Measurements from ENCODE around the gene GTSE1.

The GTSE1 gene

DNA sequence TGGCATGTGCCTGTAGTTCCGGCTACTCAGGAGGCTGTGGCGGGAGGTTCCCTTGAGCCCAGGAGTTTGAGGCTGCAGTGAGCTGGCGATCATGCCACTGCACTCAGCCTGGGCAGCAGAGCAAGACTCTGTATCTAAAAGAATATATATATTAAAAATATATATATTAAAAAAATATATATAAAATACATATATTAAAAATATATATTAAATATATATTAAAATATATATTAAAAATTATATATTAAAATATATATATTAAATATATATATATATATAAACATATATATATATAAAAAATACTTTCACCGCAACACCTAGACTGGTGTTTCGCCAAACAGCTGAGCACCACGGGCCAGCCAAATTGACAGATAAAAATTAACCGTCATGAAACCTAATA, 20.1 kb upstream of the GTSE1 start:
- TF ChIP-seq POLR2AphosphoS5 (IDR thresholded peaks at IDR 0.05; ENCODE audit: low read depth, low read length), result no peak
- TF ChIP-seq SIN3A (IDR thresholded peaks at IDR 0.05; ENCODE audit: borderline replicate concordance, insufficient read depth, low read length), result no peak
- no peak for TF ChIP-seq REST (IDR thresholded peaks at IDR 0.05; ENCODE audit: insufficient read depth in 1 of 2, low read depth in 2 of 2, low read length in 2 of 2)
- no peak for TF ChIP-seq FOXP2 (optimal IDR thresholded peaks at IDR 0.05; ENCODE audit: borderline replicate concordance, extremely low read depth, extremely low read length, insufficient read depth)
- no peak for TF ChIP-seq TAF1 (IDR thresholded peaks at IDR 0.05; ENCODE audit: borderline replicate concordance, insufficient read depth, low read length)

GRCh38 chr22:46278656-46279645, 17.7 kb upstream of the GTSE1 start:
- TF ChIP-seq REST (IDR thresholded peaks at IDR 0.05; ENCODE audit: insufficient read depth in 1 of 2, low read depth in 2 of 2, low read length in 2 of 2), result no peak
- TF ChIP-seq TAF1 (IDR thresholded peaks at IDR 0.05; ENCODE audit: borderline replicate concordance, insufficient read depth, low read length), result no peak
- TF ChIP-seq SIN3A (IDR thresholded peaks at IDR 0.05; ENCODE audit: borderline replicate concordance, insufficient read depth, low read length), result no peak
- no peak for TF ChIP-seq POLR2AphosphoS5 (IDR thresholded peaks at IDR 0.05; ENCODE audit: low read depth, low read length)
- no peak for TF ChIP-seq FOXP2 (optimal IDR thresholded peaks at IDR 0.05; ENCODE audit: borderline replicate concordance, extremely low read depth, extremely low read length, insufficient read depth)

- TF ChIP-seq TAF1 (IDR thresholded peaks at IDR 0.05; ENCODE audit: borderline replicate concordance, insufficient read depth, low read length) (no peak), REST (IDR thresholded peaks at IDR 0.05; ENCODE audit: insufficient read depth in 1 of 2, low read depth in 2 of 2, low read length in 2 of 2) (no peak), FOXP2 (optimal IDR thresholded peaks at IDR 0.05; ENCODE audit: borderline replicate concordance, extremely low read depth, extremely low read length, insufficient read depth) (no peak), POLR2AphosphoS5 (IDR thresholded peaks at IDR 0.05; ENCODE audit: low read depth, low read length) (no peak), SIN3A (IDR thresholded peaks at IDR 0.05; ENCODE audit: borderline replicate concordance, insufficient read depth, low read length) (no peak)
These were observed 16.4 kb upstream of the GTSE1 start for GRCh38 chr22:46280063-46280817.

GRCh38 chr22:46280999-46281623, 15.6 kb upstream of the GTSE1 start:
- TF ChIP-seq FOXP2 (optimal IDR thresholded peaks at IDR 0.05; ENCODE audit: borderline replicate concordance, extremely low read depth, extremely low read length, insufficient read depth), result no peak
- no peak for TF ChIP-seq SIN3A (IDR thresholded peaks at IDR 0.05; ENCODE audit: borderline replicate concordance, insufficient read depth, low read length)
- TF ChIP-seq POLR2AphosphoS5 (IDR thresholded peaks at IDR 0.05; ENCODE audit: low read depth, low read length), result no peak
- no peak for TF ChIP-seq REST (IDR thresholded peaks at IDR 0.05; ENCODE audit: insufficient read depth in 1 of 2, low read depth in 2 of 2, low read length in 2 of 2)
